Measurements from ENCODE around the gene PLA2G2E.
A peak's percentile ranks its signal among the peaks of the same experiment; 100 is the strongest.
"Not testable (repeated sequence)": the region's sequence is repeated elsewhere in the genome, so short reads cannot be mapped to it uniquely, and the experiment has no call there.

The PLA2G2E gene

GRCh38 chr1:19882111-19883071 is 41.0 kb downstream of the PLA2G2E start, which contains the start of gene OTUD3:
TSS of gene OTUD3 (plus strand) at chr1:19882395. CDS start at chr1:19882514, 119 bp downstream.
- peak; percentile 98 for DNase-seq (ENCODE audit: low spot score)

- DNase-seq (ENCODE audit: low spot score): not testable (repeated sequence)
Observed at GRCh38 chr1:19880841-19881240, 42.6 kb downstream of the PLA2G2E start.

GRCh38 chr1:19879661-19880060 is 43.8 kb downstream of the PLA2G2E start:
- no peak for DNase-seq (ENCODE audit: low spot score)

- no peak for DNase-seq (ENCODE audit: low spot score)
Observed at GRCh38 chr1:19879227-19879626, 44.2 kb downstream of the PLA2G2E start.

GRCh38 chr1:19878637-19878985 is 44.8 kb downstream of the PLA2G2E start:
- DNase-seq (ENCODE audit: low spot score): no peak

DNA sequence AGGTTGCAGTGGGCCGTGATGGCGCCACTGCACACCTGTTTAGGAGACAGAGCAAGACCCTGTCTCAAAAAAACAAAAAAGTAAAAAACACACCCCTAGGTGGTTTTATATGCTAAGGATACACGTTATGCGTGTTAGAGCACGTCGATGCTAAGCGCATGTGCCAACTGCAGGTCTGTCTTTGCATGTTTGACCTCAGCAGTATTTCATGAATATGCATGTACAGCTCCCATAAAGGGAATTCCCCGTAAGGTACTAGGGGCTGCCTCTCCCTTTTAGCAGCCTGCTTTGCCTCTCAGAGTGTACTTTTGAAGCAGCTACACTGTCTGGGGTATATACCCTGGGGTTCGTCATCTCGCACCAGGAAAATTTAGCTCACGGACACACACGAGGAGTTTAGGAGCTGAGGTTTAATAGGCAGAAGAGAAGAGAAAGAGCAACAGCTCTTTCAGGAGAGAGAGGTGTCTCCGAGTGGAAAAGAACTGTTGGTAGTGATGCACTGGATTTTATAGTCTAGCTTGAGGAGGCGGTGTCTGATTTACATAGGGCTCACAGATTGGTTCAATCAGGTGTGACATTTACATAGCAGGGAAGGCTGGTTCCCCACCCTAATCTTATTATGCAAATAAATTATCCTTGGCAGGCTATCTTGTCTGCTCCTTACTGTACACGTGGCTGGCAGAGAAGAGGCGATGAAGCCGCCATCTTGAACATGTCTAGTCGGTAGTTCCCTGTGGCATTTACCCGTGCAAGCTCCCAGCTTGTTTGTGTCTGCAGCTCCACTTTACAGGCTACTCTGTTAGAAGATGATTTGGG is 45.4 kb downstream of the PLA2G2E start:
- DNase-seq (ENCODE audit: low spot score): no peak

GRCh38 chr1:19877181-19877750 is 46.2 kb downstream of the PLA2G2E start:
- no peak for DNase-seq (ENCODE audit: low spot score)

DNA sequence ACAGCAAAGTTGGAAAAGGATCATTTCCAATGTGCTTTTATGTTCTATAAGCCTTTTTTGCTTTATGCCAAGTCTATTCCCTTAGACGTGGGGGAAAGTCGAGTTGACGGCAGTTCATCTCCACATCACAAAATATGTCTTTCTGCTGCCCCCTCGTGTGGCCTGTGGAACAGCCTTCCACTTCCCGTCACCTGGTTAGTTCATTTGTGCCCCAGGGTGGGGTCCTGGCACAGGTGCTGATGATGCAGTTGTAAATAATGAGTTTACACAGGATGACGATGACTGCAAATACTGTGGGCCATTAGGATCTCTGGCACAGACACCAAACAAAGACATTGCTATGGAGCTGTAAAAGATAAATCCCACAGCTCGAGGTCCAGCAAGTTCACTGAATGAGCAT is 51.2 kb downstream of the PLA2G2E start:
- DNase-seq (ENCODE audit: low spot score): no peak

All from CD4-positive, alpha-beta T cell treated with Interleukin-6 at 100 ng/mL for 8 hours (primary cell).